Retinal pigment epithelial cell (primary cell): ENCODE measurements around the gene SHISA2.
"Not testable (repeated sequence)": the region's sequence is repeated elsewhere in the genome, so short reads cannot be mapped to it uniquely, and the experiment has no call there.

Source experiments
- DNase-seq: peaks from one replicate; pipeline ENCODE4 v3.0.0-alpha.2; 2010; ENCODE audit warnings: low read depth
- H3K4me3 ChIP-seq: 2 replicates; pipeline ENCODE4 v1.5.1; 2011; ENCODE audit warnings: mild to moderate bottlenecking, low read length, control low read depth, moderate library complexity
- TF ChIP-seq, protein P1 (sequence below): conservative IDR thresholded peaks from 2 replicates; pipeline ENCODE4 v1.5.1; 2011; ENCODE audit warnings: low read depth, low read length, control low read depth, inconsistent platforms

Gene SHISA2

DNA sequence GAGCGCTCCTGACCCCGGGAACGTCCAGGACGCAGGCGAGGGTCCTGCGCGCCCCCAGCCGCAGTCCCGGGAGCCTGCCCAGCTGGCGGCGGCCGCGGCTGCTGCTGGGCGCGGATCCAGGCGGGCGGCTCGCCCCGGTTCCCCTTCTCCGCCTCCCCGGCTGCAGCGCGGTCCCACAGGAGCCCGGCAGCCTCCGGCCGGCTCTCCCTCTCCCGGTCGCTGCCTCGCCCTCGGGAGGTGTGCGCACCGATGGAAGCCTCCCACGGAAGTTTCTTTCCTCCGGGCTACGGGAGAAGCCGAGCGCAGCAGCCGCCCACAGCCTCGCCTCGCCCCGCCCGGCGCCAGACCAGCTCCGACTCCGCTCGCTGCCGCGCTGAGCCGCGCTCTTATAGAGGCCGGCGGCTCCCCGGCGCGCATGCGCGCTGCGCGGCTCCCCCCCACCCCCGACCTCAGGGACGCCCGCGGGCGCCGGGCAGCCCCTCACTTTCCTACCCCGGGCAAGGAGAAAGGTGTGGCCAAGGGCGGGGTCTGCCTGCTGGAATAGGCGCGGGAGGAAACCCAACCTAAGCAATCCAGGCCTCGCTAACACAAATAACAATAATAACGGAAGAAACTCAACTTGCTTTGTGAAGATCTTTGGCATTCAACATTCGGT, at the start of gene SHISA2:
Gene SHISA2 (minus strand): TSS at position 360 of the 655 bp plus-strand sequence. CDS start 1,041 bp downstream, outside the sequence.
- DNase-seq = no peak
- peak within 1 kb of the TSS; percentile 37 for H3K4me3 ChIP-seq

DNA sequence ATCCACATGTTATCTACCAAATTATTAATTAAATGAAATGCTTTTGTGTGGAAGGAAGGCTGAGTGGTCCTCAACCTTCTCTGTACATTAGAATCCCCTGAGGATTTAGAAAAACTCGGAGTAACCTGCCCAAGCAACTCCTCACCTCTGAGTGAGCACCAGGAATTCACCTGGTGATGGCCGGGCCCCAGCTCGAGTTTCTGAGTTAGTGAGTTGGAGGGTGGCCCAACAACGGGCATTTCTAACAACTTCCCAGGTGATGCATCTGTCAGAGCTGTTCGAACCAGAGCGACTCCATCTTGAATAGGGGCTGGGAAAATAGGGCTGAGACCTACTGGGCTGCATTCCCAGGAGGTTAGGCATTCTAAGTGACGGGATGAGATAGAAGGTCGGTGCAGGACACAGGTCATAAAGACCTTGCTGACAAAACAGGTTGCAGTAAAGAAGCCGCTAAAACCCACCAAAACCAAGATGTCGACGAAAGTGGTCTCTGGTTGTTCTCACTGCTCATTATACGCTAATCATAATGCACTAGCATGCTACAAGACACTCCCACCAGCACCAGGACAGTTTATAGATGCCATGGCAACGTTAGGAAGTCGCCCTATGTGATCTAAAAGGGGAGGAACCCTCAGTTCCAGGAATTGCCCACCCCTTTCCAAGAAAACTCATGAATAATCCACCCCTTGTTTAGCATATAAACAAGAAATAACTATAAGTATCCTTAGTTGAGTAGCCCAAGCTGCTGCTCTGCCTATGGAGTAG, 44.2 kb upstream of the SHISA2 start:
- DNase-seq = no peak
- H3K4me3 ChIP-seq = no peak overlapping the region
- TF ChIP-seq, protein P1, sequence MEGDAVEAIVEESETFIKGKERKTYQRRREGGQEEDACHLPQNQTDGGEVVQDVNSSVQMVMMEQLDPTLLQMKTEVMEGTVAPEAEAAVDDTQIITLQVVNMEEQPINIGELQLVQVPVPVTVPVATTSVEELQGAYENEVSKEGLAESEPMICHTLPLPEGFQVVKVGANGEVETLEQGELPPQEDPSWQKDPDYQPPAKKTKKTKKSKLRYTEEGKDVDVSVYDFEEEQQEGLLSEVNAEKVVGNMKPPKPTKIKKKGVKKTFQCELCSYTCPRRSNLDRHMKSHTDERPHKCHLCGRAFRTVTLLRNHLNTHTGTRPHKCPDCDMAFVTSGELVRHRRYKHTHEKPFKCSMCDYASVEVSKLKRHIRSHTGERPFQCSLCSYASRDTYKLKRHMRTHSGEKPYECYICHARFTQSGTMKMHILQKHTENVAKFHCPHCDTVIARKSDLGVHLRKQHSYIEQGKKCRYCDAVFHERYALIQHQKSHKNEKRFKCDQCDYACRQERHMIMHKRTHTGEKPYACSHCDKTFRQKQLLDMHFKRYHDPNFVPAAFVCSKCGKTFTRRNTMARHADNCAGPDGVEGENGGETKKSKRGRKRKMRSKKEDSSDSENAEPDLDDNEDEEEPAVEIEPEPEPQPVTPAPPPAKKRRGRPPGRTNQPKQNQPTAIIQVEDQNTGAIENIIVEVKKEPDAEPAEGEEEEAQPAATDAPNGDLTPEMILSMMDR = no peak

More for the DNA sequence above, at the start of gene SHISA2:
- TF ChIP-seq, protein P1 = no peak

DNA sequence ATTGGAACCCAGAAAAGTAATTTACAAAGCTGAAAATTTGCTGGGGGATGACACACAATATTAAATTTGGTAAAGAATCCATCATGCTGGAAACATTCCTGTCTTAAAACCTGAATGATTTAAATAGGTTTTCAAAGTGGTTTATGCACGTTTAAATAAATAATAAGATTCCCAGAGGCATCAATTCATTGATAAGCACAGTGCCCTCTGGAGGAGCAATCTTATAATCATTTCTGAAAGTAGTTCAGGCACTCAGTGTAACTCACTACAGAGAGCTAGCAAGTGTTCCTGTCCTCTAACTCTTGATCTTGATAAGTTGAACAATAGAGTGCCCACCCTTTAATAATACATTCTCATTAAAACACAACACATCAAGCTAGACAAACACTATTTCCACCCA, 43.5 kb upstream of the SHISA2 start:
- no peak overlapping the region for H3K4me3 ChIP-seq
- DNase-seq = no peak
- TF ChIP-seq, protein P1 = no peak

DNA sequence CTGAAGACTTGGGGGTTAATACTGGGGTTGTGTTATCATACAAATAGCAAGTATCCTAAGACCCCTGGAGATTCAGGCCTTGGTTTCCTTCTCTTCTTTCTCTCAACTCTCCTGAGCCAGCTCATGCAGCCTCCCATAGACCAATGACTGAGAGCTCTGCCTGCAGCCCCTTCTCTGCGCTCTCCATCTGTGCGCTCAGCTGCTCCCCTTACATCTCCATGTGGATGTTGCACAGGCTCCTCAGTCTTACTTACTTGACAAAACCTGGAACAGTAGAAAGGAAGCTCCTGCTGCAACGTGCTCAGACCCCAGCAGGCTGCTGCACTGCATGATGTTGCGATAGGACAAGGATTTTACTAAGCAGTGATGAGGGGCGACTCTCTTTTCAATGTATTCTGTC, 25.0 kb upstream of the SHISA2 start:
- DNase-seq, H3K4me3 ChIP-seq: not testable (repeated sequence)

DNA sequence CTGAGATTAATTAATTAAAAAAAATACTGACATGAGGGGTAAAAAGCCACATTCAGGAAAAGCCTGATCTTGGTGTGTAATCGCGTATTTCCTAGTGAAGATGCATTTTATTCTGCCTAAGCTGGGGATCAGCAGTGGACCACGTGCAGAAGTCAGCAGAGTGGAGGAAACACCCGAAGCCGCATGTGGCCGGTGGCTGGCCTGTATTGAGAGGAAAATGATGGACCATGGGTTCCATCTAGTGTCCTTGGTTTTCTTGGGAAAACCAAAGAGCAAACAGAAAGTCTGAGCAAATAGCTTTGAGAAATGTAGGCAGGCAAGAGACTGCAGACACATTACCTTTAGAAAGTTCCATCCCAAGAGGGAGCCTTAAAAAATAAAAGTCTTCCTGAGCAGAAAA, 23.7 kb upstream of the SHISA2 start:
- TF ChIP-seq, protein P1 = no peak
- no peak overlapping the region for H3K4me3 ChIP-seq
- DNase-seq = no peak

DNA sequence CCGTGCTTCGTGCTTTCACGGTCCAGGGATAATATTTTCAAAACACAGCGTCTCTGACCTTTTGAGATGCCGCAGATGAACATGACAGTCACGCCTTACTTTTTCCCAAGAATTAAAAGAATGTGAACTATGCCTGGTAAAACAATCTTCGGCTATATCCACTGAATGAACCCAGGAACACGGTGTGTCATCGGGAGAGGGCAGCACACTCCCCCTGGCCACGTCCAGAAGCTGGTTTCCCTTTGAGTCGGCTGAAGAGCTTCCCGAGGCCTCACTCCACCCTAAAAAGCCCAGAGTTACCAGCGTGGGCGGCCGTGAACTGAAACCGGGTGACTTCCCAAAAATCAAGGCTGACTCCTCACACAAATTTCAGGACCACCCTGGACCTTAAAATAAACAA, 22.9 kb upstream of the SHISA2 start:
- TF ChIP-seq, protein P1 = peak; percentile 32
- no peak for DNase-seq
- no peak overlapping the region for H3K4me3 ChIP-seq

DNA sequence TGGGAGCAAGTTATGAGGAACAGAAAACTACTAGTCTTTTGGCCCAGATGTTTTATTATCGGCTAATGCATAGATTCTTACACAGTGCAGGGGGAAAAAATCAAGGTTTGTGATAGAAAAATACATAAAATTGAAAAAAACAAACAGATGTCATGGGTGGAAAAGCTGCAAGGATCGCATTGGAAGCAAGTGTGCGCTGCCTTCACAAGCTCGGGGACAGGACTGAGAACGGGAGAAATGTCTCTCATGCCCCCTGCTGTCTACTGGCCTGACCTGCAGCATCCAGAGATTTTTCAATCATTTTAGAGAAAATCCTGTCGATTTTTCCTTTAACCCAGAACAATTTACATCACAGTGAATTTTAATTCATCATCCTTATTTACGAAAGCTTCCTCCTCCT, 20.5 kb upstream of the SHISA2 start:
- not testable (repeated sequence) for H3K4me3 ChIP-seq, DNase-seq

DNA sequence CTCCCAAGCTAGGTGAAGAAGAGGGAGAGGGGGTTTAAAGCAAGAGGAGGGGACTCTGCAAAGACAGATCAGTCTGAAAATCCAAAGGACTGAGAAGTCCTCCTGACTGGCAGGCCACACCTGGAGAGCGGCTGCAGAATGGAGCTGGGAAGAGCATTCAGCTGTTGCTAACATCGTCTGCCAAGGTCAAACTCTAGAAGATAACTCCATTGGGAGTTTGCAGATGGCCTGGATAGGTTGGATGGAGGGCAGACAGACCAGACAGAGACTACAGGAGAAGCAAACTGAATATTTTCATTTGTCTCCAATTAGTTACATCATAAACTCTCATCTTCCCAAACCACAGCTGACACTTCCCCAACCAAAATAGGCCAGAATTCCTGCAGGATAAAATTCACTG, 19.9 kb upstream of the SHISA2 start:
- H3K4me3 ChIP-seq = no peak overlapping the region
- TF ChIP-seq, protein P1 = no peak
- DNase-seq = no peak

DNA sequence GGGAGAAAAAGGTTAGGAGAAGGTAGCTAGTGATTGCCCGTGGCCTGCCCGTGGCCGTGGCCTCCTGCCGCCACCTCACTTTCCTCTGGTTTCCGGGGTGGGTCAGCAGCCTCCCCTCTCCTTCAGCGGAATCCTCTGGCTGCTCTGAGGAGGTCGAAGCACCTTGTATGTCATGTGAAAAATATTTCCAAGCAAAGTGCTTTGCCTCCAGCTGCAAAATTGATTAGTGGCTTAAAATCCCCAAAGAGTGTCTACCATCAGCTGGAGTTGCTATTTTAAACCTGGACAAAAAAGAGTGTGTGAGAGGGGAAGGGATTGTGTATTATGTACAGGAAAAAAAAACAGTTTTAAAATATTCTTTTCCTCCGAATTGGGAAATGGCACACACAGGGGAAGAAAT, 17.8 kb upstream of the SHISA2 start:
- H3K4me3 ChIP-seq, DNase-seq: not testable (repeated sequence)

DNA sequence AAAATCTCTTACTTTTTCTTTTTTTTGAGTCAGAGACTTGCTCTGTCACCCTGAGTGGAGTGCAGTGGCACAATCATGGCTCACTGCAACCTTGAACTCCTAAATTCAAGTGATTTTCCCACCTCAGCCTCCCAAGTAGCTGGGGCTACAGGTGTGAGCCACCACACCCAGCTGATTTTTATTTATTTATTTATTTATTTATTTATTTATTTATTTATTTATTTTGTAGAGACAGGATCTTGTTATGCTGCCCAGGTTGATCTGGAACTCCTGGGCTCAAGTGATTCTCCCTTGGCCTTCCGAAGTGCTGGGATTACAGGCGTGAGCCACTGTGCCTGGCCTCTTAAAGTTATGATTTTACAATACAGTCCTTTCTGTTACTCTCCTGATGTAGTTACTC, 16.6 kb upstream of the SHISA2 start:
- not testable (repeated sequence) for H3K4me3 ChIP-seq, DNase-seq
